Stimulated activated CD8-positive, alpha-beta memory T cell treated with anti-CD3 and anti-CD28 coated beads, Interleukin-12 subunit alpha, Interleukin-12 subunit beta, amount 100 ng/mL, for 4 hours (primary cell): ENCODE results near the gene BACH2.
"Not testable (repeated sequence)": the region's sequence is repeated elsewhere in the genome, so short reads cannot be mapped to it uniquely, and the experiment has no call there.

Source experiments
- DNase-seq: peaks from one replicate; pipeline ENCODE4 v3.0.0-alpha.2; 2020; ENCODE audit warnings: low read depth

Gene BACH2

GRCh38 chr6:90296341-90297114 is at the start of gene BACH2:
BACH2 (minus strand) TSS chr6:90296843; CDS start chr6:90008844, 287,999 bp downstream.
- peak; percentile 90 for DNase-seq

- DNase-seq = no peak
Observed at GRCh38 chr6:90343576-90343975, 46.9 kb upstream of the BACH2 start.

GRCh38 chr6:90338409-90338808 is 41.8 kb upstream of the BACH2 start:
- no peak for DNase-seq

- DNase-seq = no peak
Observed at GRCh38 chr6:90336388-90336947, 39.8 kb upstream of the BACH2 start.

DNA sequence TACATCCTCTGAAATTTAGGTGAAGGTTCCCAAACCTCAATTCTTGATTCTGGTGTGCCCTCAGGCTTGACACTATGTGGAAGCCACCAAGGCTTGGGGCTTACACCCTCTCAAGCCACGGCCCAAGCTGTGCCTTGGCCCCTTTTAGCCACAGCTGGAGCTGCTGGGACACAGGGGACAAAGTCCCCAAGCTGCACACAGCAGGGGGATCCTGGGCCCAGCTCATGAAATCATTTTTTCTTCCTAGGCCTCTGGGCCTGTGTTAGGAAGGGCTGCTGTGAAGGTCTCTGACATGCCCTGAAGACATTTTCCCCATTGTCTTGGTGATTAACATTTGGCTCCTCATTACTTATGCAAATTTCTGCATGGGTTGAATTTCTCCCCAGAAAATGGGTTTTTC is 37.3 kb upstream of the BACH2 start:
- DNase-seq = no peak

- DNase-seq = not testable (repeated sequence)
Observed at GRCh38 chr6:90332978-90333543, 36.4 kb upstream of the BACH2 start.

DNA sequence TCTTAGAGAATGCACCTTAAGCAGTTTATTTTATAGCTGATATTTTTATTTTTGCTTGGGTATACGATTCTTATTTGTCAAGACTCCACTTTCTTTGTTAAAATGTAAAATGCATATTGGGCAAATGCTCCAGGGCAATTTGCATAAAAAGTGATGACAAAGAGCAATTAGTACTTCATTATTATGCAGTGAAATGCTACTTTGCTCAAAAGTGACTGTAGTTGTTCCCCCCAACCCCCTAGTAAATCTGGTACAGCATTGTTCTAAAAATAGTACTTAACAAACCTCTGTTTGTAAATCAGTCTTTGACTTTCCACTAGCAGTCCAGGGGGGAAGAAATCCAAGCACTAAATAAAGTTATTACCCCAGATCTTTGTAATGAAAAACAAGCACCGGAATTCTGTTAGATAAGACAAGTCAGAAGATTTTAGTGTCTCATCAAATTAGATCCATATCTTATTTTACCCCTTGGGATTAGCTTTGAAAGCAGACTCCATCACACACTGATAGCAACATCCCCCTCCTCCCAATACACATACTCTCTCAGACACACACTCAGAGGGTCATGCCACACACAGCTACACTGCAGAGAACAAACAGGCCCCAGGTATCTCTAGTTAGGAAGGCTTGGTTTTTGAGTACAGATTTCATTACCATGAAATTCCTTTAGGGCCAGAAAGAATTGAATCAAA is 32.9 kb upstream of the BACH2 start:
- DNase-seq = no peak

DNA sequence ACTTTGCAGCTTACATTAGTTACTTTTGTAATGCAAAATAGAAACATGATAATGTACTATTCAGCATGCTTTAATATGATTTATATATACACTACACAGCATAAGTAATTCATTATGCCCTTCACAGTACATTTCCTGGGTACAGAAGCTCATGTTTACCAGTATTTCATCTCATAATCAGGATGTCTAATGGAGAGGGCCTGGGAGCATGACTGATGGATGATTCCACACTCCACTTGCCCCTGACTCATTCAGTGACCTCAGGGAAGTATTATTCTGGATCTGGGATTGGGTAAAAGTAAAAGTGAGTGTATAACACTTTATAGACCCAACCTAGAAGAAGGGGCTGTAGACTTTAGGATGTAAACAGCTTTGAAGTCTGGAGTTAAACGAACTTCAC is 31.4 kb upstream of the BACH2 start:
- no peak for DNase-seq

GRCh38 chr6:90326404-90327057 is 29.9 kb upstream of the BACH2 start:
- no peak for DNase-seq

DNA sequence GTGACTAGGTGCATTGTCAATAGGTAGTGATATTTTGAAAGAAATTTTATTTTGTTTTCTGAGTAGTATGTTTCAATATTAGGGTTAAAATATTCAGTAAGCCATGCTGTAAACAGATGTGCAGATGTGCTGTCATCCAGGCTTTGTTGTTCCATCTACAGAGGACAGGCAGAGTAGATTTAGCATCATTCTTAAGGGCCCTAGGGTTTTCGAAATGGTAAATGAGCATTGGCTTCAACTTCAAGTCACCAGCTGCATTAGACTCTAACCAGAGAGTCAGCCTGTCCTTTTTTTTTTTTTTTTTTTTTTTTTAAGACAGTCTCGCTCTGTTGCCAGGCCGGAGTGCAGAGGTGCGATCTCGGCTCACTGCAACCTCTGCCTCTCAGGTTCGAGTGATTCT is 27.1 kb upstream of the BACH2 start:
- DNase-seq = no peak

DNA sequence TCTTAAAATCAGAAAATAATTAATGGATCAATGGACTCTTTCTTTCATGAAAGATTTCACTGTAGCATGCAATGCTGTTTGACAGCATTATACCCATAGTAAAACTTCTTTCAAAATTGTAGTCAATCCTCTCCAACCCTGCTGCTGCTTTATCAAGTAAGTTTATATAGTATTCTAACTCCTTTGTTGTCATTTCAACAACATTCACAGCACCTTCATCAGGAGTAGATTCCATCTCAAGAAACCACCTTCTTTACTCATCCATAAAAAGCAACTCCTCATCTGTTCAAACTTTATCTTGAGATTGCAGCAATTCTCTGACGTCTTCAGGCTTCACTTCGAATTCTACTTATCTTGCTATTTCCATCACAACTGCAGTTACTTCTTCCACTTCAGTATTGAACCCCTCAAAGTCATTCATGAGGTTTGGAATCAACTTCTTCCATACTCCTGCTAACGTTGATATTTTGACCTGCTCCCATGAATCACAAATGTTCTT is 26.4 kb upstream of the BACH2 start:
- DNase-seq = no peak

GRCh38 chr6:90319979-90320685 is 23.5 kb upstream of the BACH2 start:
- no peak for DNase-seq

GRCh38 chr6:90319044-90319443 is 22.4 kb upstream of the BACH2 start:
- DNase-seq = no peak

- no peak for DNase-seq
Observed at GRCh38 chr6:90315986-90316385, 19.3 kb upstream of the BACH2 start.

DNA sequence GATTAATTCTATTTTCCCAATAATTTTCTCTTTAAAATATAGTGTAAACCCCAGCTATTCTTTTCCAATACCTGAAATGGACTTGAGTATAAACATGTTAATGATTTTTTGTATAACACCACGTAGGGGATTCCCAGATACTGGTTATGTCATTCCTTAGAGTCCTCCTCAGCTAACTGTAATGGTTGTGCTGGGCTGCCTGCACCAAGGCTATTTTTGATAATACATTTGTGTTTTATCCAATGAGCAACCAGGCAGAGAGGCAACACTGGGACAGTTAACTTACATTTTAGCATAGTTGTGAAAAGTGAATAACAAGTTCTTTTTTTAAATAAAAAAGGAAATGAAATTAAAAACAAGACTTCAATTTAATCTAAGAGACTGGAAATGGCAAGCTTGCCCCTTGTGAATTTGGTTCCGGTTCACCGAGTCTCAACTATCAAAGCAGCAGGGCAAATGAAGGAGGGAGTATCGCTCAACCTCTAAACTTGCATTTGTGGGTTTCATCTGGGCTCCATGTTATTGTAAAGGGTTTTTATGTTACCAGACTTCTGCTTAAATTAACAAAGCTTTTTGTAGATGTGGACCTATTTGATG is 18.8 kb upstream of the BACH2 start:
- DNase-seq = no peak

- DNase-seq = no peak
Observed at GRCh38 chr6:90314514-90314913, 17.9 kb upstream of the BACH2 start.

GRCh38 chr6:90311569-90311968 is 14.9 kb upstream of the BACH2 start:
- no peak for DNase-seq

GRCh38 chr6:90305800-90306448 is 9.3 kb upstream of the BACH2 start:
- DNase-seq = no peak

DNA sequence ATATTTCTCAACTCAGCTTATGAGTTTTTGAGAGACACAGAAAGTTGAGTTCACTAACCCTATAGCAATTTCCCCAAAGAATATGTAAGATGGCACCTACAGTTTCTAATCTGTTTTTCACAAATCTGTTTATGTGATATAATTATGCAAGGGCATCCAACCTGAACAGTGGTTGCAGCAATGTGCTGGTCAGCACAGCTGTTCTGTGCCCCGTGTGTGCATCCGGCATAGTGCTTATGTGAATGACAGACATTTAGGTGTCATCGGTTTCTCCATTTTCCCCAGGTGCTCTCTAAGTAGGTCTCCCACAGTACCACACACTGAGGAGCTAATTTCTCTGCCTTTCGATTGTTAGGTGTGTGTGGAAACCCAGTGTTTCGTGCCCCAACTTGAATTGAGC is 7.7 kb upstream of the BACH2 start:
- DNase-seq = no peak

GRCh38 chr6:90303039-90303438 is 6.4 kb upstream of the BACH2 start:
- DNase-seq = no peak

GRCh38 chr6:90302320-90302719 is 5.7 kb upstream of the BACH2 start:
- DNase-seq = no peak
